Measurements from ENCODE around the gene CYB5R4.

The CYB5R4 gene

DNA sequence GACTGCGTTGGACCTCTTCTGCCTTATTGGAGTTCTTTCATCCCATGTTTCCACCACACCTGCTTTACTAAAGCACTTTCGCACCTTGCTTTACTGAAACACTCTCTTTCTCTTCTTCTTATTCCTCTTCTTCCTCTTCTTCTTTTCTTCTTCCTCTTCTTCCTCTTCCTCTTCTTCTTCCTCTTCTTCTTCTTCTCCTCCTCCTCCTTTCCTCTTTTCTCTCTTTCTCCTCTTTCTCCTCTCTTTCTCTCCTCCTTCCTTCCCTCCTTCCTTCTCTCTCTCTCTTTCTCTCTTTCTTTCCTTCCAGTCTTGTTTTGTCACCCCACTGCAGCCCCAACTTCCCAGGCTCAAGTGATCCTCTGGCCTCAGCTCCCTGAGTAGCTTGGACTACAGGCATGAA, 10.4 kb upstream of the CYB5R4 start:
- peaks cover 55% of the 10 kb centered on the region for H3K27me3 Mint-ChIP-seq (ENCODE audit: low read depth, poor library complexity)

DNA sequence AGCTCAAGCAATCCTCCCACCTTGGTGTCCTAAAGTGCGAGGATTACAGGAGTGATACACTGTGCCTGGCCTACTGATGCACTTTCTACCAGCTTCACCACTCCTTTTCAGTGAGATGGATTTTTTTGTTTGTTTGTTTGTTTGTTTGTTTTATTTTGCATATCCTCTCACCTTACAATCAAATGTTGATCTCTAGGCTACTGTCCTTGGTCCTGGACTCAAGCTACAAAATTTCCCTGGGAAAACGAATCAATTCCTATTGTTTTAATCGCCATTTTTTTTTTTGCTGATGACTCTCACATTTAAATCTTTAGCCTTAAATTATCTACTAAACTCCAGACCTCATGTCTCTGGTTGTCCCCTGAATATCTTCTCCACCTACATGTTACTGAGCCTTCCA, 9.9 kb upstream of the CYB5R4 start:
- peaks cover 60% of the 10 kb centered on the region for H3K27me3 Mint-ChIP-seq (ENCODE audit: low read depth, poor library complexity)
- TF ChIP-seq, protein P1, sequence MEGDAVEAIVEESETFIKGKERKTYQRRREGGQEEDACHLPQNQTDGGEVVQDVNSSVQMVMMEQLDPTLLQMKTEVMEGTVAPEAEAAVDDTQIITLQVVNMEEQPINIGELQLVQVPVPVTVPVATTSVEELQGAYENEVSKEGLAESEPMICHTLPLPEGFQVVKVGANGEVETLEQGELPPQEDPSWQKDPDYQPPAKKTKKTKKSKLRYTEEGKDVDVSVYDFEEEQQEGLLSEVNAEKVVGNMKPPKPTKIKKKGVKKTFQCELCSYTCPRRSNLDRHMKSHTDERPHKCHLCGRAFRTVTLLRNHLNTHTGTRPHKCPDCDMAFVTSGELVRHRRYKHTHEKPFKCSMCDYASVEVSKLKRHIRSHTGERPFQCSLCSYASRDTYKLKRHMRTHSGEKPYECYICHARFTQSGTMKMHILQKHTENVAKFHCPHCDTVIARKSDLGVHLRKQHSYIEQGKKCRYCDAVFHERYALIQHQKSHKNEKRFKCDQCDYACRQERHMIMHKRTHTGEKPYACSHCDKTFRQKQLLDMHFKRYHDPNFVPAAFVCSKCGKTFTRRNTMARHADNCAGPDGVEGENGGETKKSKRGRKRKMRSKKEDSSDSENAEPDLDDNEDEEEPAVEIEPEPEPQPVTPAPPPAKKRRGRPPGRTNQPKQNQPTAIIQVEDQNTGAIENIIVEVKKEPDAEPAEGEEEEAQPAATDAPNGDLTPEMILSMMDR (IDR thresholded peaks at IDR 0.05): no peak
- H3K36me3 Mint-ChIP-seq (ENCODE audit: low read depth): no peaks in the 10 kb centered on the region

More for the DNA sequence above, 10.4 kb upstream of the CYB5R4 start:
- Mint-ChIP-seq H3K4me3 (no peak overlapping the region), H3K27ac (no peak overlapping the region), H3K9me3 (no peaks in the 10 kb centered on the region), H3K36me3 (ENCODE audit: low read depth) (no peaks in the 10 kb centered on the region), H3K4me1 (peaks cover 17% of the 10 kb centered on the region)
- TF ChIP-seq, protein P1 (IDR thresholded peaks at IDR 0.05): no peak
- no peak for DNase-seq

DNA sequence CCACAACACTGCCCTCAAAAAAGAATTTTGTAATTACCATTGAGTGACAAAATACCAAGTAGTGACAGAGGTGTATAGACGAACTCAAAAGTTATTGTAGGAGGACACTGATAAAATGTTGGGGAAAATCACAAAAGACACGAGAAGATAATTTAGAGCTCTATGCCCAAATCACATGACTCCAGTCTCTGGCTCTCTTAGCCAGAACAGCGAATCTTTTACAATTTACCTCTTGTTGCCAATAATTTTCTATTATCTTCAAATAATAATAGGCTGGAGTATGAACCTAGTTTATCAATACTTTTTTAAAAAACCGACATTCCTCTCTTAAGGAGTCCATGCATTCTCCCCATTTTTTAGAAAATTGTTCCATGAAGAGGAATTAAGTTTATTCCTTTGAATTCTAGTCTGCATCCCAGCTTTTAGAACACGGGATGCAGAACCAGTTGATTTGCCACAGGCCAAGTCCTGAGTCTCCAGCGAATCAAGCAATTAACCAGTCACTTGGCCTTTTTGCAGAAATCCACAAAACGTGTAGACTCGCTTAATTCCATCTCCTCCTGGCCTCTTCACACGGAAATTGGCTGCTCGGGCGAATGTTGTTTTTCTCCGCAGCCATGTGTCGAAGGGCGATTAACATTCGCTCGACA, 6.8 kb upstream of the CYB5R4 start:
- no peak for DNase-seq
- Mint-ChIP-seq H3K27ac (no peak overlapping the region), H3K27me3 (ENCODE audit: low read depth, poor library complexity) (peaks cover 87% of the 10 kb centered on the region)

More for the DNA sequence above, 9.9 kb upstream of the CYB5R4 start:
- DNase-seq: no peak
- H3K4me1 Mint-ChIP-seq: peaks cover 19% of the 10 kb centered on the region
- H3K9me3 Mint-ChIP-seq: no peaks in the 10 kb centered on the region
- no peak overlapping the region for H3K27ac Mint-ChIP-seq
- H3K4me3 Mint-ChIP-seq: no peak overlapping the region

DNA sequence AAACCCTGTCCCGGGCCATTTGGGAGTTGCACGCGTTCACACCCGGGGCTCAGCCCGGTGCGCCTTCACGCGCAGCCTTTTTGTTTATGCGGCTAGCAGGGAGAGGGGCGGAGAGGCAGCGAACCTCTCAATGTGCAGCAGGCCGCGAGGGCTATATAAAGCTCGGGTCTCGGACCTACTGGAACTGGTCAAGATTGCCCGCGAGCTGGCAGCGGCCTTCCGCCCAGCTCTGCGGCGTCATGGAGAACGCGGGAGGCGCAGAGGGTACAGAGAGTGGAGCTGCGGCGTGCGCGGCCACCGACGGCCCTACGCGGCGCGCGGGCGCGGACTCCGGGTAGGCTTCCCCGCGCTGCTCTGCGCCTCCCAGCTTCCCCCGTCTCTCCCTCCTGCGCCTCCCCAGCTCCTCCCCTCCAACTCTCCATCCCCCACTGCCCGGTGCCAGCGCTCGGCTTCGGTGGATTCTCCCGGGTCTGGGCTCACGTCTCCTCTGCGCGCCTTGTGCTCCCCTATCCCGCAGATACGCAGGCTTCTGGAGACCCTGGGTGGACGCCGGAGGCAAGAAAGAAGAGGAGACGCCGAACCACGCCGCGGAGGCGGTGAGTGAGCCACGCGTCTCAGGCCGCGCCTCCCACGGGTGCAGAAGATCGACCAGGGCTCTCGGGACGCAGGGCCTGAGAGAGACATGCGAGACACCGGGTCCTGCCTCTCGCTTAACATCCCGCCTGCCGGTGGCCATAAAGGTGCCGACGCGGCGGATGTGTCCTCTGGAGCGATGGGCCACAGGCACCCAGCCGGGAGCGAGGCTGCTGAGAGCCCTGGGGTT, 6.1 kb upstream of the CYB5R4 start, which contains the start of gene RIPPLY2:
RIPPLY2 (plus strand) TSS at position 183 of the 823 bp plus-strand sequence; CDS start at position 240, 57 bp downstream.
- peaks cover 19% of the 10 kb centered on the region for H3K4me1 Mint-ChIP-seq
- TF ChIP-seq, protein P1 (IDR thresholded peaks at IDR 0.05): no peak
- peak; percentile 63 for DNase-seq
- H3K4me3 Mint-ChIP-seq: peak within 1 kb of the TSS; percentile 86
- no peaks in the 10 kb centered on the region for H3K36me3 Mint-ChIP-seq (ENCODE audit: low read depth)
- H3K27ac Mint-ChIP-seq: no peak within 1 kb of the TSS
- peaks cover 85% of the 10 kb centered on the region for H3K27me3 Mint-ChIP-seq (ENCODE audit: low read depth, poor library complexity)
- H3K9me3 Mint-ChIP-seq: no peaks in the 10 kb centered on the region

More for the DNA sequence above, 6.8 kb upstream of the CYB5R4 start:
- Mint-ChIP-seq H3K36me3 (ENCODE audit: low read depth) (no peaks in the 10 kb centered on the region), H3K9me3 (no peaks in the 10 kb centered on the region), H3K4me3 (peak overlapping the region; percentile 86), H3K4me1 (peaks cover 19% of the 10 kb centered on the region)
- TF ChIP-seq, protein P1 (IDR thresholded peaks at IDR 0.05): no peak

DNA sequence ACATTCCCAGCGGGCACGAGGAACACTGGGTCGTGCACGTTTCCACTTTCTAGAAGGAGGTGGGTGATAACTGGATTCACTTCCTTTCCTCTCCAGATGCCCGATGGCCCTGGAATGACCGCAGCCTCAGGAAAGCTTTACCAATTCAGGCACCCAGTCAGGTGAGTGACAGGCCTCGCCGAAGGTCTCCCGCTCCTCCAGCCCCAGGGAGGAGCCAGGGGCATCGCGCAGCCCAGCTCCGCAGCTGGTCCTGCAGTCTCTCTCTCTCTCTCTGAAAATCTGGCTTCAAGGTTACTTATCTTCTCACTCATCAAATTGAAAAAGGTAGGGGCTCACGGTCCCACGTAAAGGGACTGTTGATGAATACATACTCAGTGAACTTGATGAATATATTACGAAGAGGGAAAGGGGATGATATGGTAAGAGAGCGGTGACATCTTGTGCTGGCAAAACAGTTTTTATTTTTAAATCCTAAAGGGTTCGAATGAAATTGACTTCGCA, 5.4 kb upstream of the CYB5R4 start:
- Mint-ChIP-seq H3K27ac (no peak overlapping the region), H3K4me1 (peaks cover 19% of the 10 kb centered on the region), H3K4me3 (peak overlapping the region; percentile 86), H3K27me3 (ENCODE audit: low read depth, poor library complexity) (peaks cover 80% of the 10 kb centered on the region), H3K36me3 (ENCODE audit: low read depth) (no peaks in the 10 kb centered on the region), H3K9me3 (no peaks in the 10 kb centered on the region)
- TF ChIP-seq, protein P1 (IDR thresholded peaks at IDR 0.05): no peak
- DNase-seq: no peak
